GM12891 (cell line): ENCODE measurements around the gene RASIP1.
"Not testable (repeated sequence)": the region's sequence is repeated elsewhere in the genome, so short reads cannot be mapped to it uniquely, and the experiment has no call there.

ENCODE experiments used
- DNase-seq: peaks from one replicate; pipeline ENCODE4 v3.0.0; 2011; ENCODE audit warnings: low spot score; ENCODE audit not compliant: insufficient read length
- FAIRE-seq: peaks from 2 replicates; lab custom pipeline; 2011; peaks lifted over from hg19 to GRCh38; lab: Jason Lieb, UNC
- PAX5 ChIP-seq: IDR thresholded peaks from 2 replicates; pipeline ENCODE4 v1.6.1; 2011; ENCODE audit warnings: low read length, moderate library complexity, mild to moderate bottlenecking; ENCODE audit not compliant: insufficient read depth, severe bottlenecking
- POLR2A ChIP-seq: IDR thresholded peaks from 2 replicates; pipeline ENCODE4 v1.6.1; 2011; ENCODE audit warnings: low read depth, low read length, control low read depth
- POLR2AphosphoS5 ChIP-seq: IDR thresholded peaks from 2 replicates; pipeline ENCODE4 v1.6.1; 2011; ENCODE audit warnings: low read depth, low read length, control low read depth
- POU2F2 ChIP-seq: IDR thresholded peaks from 2 replicates; pipeline ENCODE4 v1.6.1; 2011; ENCODE audit warnings: low read depth, mild to moderate bottlenecking, control low read depth, low read length, moderate library complexity
- SPI1 ChIP-seq: IDR thresholded peaks from 2 replicates; pipeline ENCODE4 v1.6.1; 2011; ENCODE audit warnings: low read depth, low read length, control low read depth
- TAF1 ChIP-seq: IDR thresholded peaks from 2 replicates; pipeline ENCODE4 v1.6.1; 2011; ENCODE audit warnings: low read depth, low read length, control low read depth

Gene RASIP1

GRCh38 chr19:48683349-48683748, 57.1 kb downstream of the RASIP1 start:
- no peak for DNase-seq
- no peak for FAIRE-seq
- TF ChIP-seq POLR2A (no peak), TAF1 (no peak), SPI1 (no peak), POU2F2 (no peak), POLR2AphosphoS5 (no peak), PAX5 (no peak)

DNA sequence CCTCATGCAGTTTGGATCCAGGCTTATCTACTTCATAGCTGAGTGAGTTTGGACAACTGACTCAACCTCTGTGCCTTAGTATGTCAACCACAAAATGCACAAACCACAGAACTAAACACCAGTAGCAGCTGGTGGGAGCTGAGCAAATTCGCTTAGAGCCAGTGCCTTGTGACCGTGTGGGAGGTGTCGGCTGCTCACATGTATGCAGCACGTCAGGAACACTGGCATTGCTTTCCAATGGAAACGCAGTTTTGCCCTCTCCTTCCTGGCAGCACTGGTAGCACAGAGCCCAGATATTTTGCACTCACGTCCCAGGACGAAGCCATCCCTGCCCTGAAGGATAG, 59.3 kb downstream of the RASIP1 start:
- peak; percentile 87 for FAIRE-seq

GRCh38 chr19:48680436-48681126, 59.8 kb downstream of the RASIP1 start:
- DNase-seq = no peak
- no peak for FAIRE-seq
- TF ChIP-seq POLR2A = no peak
- no peak for TF ChIP-seq TAF1
- TF ChIP-seq PAX5 = no peak
- TF ChIP-seq POLR2AphosphoS5 = no peak
- TF ChIP-seq POU2F2 = no peak
- no peak for TF ChIP-seq SPI1

More for the DNA sequence above, 59.3 kb downstream of the RASIP1 start:
- TF ChIP-seq SPI1 (no peak), POLR2A (no peak), PAX5 (no peak), TAF1 (no peak), POLR2AphosphoS5 (no peak), POU2F2 (no peak)
- DNase-seq = no peak

- not testable (repeated sequence) for FAIRE-seq, DNase-seq
Observed at GRCh38 chr19:48680006-48680405, 60.4 kb downstream of the RASIP1 start.

DNA sequence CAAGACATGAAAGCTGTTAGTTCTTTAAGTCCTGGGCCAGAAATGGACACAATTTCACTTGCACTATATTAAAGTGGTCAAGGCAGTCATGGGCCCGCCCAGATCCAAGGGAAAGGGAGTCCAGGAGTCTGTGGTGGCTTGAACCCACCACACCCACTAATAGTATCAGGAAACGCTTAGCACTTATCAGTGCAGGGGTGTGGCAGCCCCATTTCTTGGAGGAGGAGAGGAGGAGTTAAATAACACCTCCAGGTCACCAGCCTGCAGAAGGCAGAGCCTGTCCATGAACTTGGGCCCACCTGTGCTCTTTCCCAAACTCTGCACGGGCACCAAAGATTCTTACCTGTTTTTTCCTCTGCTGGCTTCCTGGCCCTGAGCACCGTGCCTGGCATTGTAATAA, 62.2 kb downstream of the RASIP1 start:
- no peak for DNase-seq
- TF ChIP-seq PAX5 = no peak
- no peak for TF ChIP-seq POLR2AphosphoS5
- FAIRE-seq = no peak

- TF ChIP-seq POU2F2 = no peak
- no peak for TF ChIP-seq TAF1
- TF ChIP-seq PAX5 = no peak
- no peak for TF ChIP-seq SPI1
- TF ChIP-seq POLR2A = no peak
- TF ChIP-seq POLR2AphosphoS5 = no peak
- DNase-seq (no peak), FAIRE-seq (no peak)
Observed at GRCh38 chr19:48676887-48677286, 63.5 kb downstream of the RASIP1 start.

GRCh38 chr19:48676487-48676886, 63.9 kb downstream of the RASIP1 start:
- FAIRE-seq (no peak), DNase-seq (no peak)
- TF ChIP-seq PAX5 (no peak), POU2F2 (no peak), POLR2AphosphoS5 (no peak), POLR2A (no peak), TAF1 (no peak), SPI1 (no peak)

- peak; percentile 82 for FAIRE-seq
- DNase-seq = peak; percentile 96
- TF ChIP-seq PAX5 = no peak
- no peak for TF ChIP-seq TAF1
- no peak for TF ChIP-seq POU2F2
- no peak for TF ChIP-seq SPI1
- TF ChIP-seq POLR2A = no peak
- no peak for TF ChIP-seq POLR2AphosphoS5
Observed at GRCh38 chr19:48674921-48675824, 65.2 kb downstream of the RASIP1 start.

- TF ChIP-seq PAX5 = no peak
- TF ChIP-seq POLR2AphosphoS5 = no peak
- no peak for TF ChIP-seq POU2F2
- no peak for TF ChIP-seq SPI1
- TF ChIP-seq TAF1 = no peak
- no peak for TF ChIP-seq POLR2A
- DNase-seq (no peak), FAIRE-seq (no peak)
Observed at GRCh38 chr19:48674216-48674809, 66.1 kb downstream of the RASIP1 start.
